HepG2 (cell line): Measurements from ENCODE around the gene CELSR2. TPM values are rescaled to one million over a fixed set of nuclear protein-coding genes. Genes with fewer than 3 reads are reported as not detected.

Experiments used
- KDM2A ChIP-seq: sonication (generic); formaldehyde crosslinking; IDR thresholded peaks from 2 replicates; pipeline ENCODE4 v1.4.0; 2020; ENCODE audit warnings: low read depth, missing genetic modification reagents, borderline replicate concordance
- NFYC ChIP-seq: IDR thresholded peaks from 2 replicates; pipeline ENCODE4 v1.6.1; 2016; ENCODE audit warnings: missing genetic modification reagents, missing compliant biosample characterization
- POLR2AphosphoS5 ChIP-seq: IDR thresholded peaks from 2 replicates; pipeline ENCODE4 v1.6.1; 2012; ENCODE audit warnings: low read depth, low read length
- POLR2G ChIP-seq: fragments of 200-400 bp; formaldehyde crosslinking; IDR thresholded peaks from 2 replicates; pipeline ENCODE4 v1.6.1; 2018; ENCODE audit warnings: mild to moderate bottlenecking, low read depth, low read length, moderate library complexity
- ZSCAN9 ChIP-seq: IDR thresholded peaks from 2 replicates; pipeline ENCODE4 v1.6.1; 2016; ENCODE audit warnings: borderline replicate concordance
- polyA plus RNA-seq, 8 experiments: library from polyadenylated mRNA; depleted of rRNA in 3 of 8; stranded (reverse) in 7 of 8; unstranded in 1 of 8; fragments of >200 nt; fragmentation: Illumina TruSeq in 4 of 8; extraction: Trizol in 4 of 8; gene quantifications; 2 replicates each; pipeline versions ENCODE4 v1.2.1 to v1.2.3, GENCODE V29; 2011 to 2016; ENCODE audit warnings: low read depth in 4 of 8, missing spikeins in 1 of 8, mixed read lengths in 1 of 8; ENCODE audit not compliant: insufficient read depth in 1 of 8
- total RNA-seq, 5 experiments: library from RNA; depleted of rRNA; stranded (reverse); fragments of >200 nt; fragmentation: Illumina TruSeq; extraction: Trizol; gene quantifications; 2 replicates each; pipeline ENCODE4 v1.2.3, GENCODE V29; 2016; ENCODE audit warnings: low read depth in 1 of 5
- TF ChIP-seq, protein P1 (sequence below): sonication (generic); formaldehyde crosslinking; IDR thresholded peaks from 2 replicates; pipeline ENCODE4 v1.4.0; 2020; ENCODE audit warnings: mild to moderate bottlenecking, missing genetic modification reagents, borderline replicate concordance

Gene CELSR2
- total and polyA plus RNA-seq, 2 of the 13 experiments (the other 11 are each of a cell fraction or from before 2014, with no cell fraction given): 4.0 to 6.6 TPM

DNA sequence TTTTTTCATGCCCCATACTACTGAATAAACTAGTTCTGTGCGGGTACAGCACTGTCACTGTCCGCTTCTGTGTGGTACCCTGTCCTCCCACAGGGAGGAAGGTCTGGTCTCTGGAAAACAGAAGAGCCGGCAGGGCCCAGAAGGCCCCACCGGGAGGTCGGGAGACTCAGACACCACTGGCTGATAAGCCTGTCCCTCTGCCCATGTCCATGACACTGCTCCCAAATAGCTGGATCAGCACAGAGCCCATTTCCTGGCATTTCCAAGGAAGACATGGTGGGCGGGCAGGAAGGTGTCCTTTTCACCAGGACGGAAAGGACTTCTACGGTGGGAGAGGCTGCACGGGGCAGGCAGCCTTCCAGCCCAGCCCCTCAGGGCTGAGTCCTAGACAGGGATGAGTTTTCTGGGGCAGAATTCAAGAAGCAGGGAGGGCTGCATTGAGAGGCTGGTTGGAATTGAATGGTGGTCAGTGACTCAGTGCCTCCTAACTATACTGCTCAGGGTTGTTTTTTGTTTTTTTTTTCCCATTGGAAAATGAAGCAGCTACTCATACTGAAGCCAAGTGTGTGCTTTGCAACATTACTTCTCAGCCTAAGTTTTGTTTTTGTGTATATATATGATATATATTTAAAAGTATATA lies 26.5 kb downstream of the CELSR2 start (continued):
- TF ChIP-seq ZSCAN9 (CRISPR knock-in tag): 0 out of 2 replicates have a peak, but pooled peaks have one; percentile 10
- peak; percentile 58 for TF ChIP-seq POLR2G
- 0 out of 2 replicates have a peak, but pooled peaks have one; percentile 22 for TF ChIP-seq KDM2A
- TF ChIP-seq NFYC (CRISPR knock-in tag): peak; percentile 17; the same call in 1 of the 2 replicates
- TF ChIP-seq, protein P1, sequence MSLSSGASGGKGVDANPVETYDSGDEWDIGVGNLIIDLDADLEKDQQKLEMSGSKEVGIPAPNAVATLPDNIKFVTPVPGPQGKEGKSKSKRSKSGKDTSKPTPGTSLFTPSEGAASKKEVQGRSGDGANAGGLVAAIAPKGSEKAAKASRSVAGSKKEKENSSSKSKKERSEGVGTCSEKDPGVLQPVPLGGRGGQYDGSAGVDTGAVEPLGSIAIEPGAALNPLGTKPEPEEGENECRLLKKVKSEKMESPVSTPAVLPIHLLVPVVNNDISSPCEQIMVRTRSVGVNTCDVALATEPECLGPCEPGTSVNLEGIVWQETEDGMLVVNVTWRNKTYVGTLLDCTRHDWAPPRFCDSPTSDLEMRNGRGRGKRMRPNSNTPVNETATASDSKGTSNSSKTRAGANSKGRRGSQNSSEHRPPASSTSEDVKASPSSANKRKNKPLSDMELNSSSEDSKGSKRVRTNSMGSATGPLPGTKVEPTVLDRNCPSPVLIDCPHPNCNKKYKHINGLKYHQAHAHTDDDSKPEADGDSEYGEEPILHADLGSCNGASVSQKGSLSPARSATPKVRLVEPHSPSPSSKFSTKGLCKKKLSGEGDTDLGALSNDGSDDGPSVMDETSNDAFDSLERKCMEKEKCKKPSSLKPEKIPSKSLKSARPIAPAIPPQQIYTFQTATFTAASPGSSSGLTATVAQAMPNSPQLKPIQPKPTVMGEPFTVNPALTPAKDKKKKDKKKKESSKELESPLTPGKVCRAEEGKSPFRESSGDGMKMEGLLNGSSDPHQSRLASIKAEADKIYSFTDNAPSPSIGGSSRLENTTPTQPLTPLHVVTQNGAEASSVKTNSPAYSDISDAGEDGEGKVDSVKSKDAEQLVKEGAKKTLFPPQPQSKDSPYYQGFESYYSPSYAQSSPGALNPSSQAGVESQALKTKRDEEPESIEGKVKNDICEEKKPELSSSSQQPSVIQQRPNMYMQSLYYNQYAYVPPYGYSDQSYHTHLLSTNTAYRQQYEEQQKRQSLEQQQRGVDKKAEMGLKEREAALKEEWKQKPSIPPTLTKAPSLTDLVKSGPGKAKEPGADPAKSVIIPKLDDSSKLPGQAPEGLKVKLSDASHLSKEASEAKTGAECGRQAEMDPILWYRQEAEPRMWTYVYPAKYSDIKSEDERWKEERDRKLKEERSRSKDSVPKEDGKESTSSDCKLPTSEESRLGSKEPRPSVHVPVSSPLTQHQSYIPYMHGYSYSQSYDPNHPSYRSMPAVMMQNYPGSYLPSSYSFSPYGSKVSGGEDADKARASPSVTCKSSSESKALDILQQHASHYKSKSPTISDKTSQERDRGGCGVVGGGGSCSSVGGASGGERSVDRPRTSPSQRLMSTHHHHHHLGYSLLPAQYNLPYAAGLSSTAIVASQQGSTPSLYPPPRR: 0 out of 2 replicates have a peak, but pooled peaks have one; percentile 36
- 0 out of 2 replicates have a peak, but pooled peaks have one; percentile 30 for TF ChIP-seq POLR2AphosphoS5
